Activated naive CD4-positive, alpha-beta T cell treated with anti-CD3 and anti-CD28 coated beads, Interleukin-2, amount 50 U/mL, for 24 hours (primary cell): ENCODE data around the gene FADS2.
"Not testable (repeated sequence)": the region's sequence is repeated elsewhere in the genome, so short reads cannot be mapped to it uniquely, and the experiment has no call there.

Source experiments
- H3K27ac Mint-ChIP-seq: one replicate; pipeline ENCODE4 v1.8.0; 2021; ENCODE audit warnings: mild to moderate bottlenecking, mixed read lengths
- H3K27me3 Mint-ChIP-seq: one replicate; pipeline ENCODE4 v1.8.0; 2021; ENCODE audit warnings: mixed read lengths
- H3K36me3 Mint-ChIP-seq: one replicate; pipeline ENCODE4 v1.8.0; 2021; ENCODE audit warnings: mixed read lengths
- H3K4me1 Mint-ChIP-seq: one replicate; pipeline ENCODE4 v1.8.0; 2021; ENCODE audit warnings: mixed read lengths
- H3K4me3 Mint-ChIP-seq: one replicate; pipeline ENCODE4 v1.8.0; 2021; ENCODE audit warnings: mild to moderate bottlenecking, mixed read lengths
- H3K9me3 Mint-ChIP-seq: one replicate; pipeline ENCODE4 v1.8.0; 2021; ENCODE audit warnings: mixed read lengths

The FADS2 gene

GRCh38 chr11:61879152-61879551, 51.1 kb downstream of the FADS2 start:
- Mint-ChIP-seq H3K4me3 (no peak overlapping the region), H3K27ac (no peak overlapping the region), H3K27me3 (no peaks in the 10 kb centered on the region), H3K9me3 (no peaks in the 10 kb centered on the region), H3K4me1 (no peaks in the 10 kb centered on the region), H3K36me3 (no peaks in the 10 kb centered on the region)

DNA sequence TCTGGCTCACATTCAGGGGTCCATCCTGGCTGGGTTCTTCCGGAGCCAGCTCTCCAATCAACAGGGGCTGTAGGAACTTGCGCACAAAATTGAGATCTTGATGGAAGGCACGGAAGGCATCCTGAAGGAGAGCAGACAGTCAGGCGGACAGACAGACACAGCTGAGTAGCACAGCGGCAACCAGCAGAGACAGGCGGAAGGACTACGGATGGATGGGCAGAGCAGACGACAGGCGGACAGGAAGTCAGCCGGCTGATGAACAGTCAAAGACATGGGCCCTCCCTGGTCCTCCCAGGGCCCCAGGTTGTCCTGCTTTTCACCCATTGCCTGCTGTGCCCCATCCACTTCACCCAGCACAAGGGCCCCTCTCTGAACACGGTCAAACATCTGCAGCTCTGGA, 51.9 kb downstream of the FADS2 start:
- Mint-ChIP-seq H3K9me3 (no peaks in the 10 kb centered on the region), H3K36me3 (no peaks in the 10 kb centered on the region), H3K27ac (no peak overlapping the region), H3K4me3 (no peak overlapping the region), H3K4me1 (no peaks in the 10 kb centered on the region), H3K27me3 (no peaks in the 10 kb centered on the region)

DNA sequence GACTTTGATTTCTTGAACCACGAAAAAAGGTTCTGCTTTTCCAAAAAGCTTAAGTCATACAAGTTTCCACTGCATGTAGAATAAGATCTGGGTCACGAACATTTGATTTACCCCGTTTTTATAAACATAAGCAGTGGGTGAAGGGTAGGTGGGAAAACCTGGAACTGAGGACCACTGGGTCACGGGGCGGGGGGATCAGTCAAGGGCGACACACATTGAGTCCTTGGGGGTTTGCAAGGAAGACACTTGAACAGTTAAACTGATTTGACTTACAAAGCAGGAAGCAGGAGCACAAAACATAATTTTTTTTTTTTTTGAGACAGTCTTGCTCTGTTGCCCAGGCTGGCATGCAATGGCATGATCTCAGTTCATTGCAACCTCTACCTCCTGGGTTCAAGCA, 52.4 kb downstream of the FADS2 start:
- H3K36me3 Mint-ChIP-seq: no peaks in the 10 kb centered on the region
- no peak overlapping the region for H3K4me3 Mint-ChIP-seq
- no peaks in the 10 kb centered on the region for H3K27me3 Mint-ChIP-seq
- H3K9me3 Mint-ChIP-seq: no peaks in the 10 kb centered on the region
- no peaks in the 10 kb centered on the region for H3K4me1 Mint-ChIP-seq
- no peak overlapping the region for H3K27ac Mint-ChIP-seq

DNA sequence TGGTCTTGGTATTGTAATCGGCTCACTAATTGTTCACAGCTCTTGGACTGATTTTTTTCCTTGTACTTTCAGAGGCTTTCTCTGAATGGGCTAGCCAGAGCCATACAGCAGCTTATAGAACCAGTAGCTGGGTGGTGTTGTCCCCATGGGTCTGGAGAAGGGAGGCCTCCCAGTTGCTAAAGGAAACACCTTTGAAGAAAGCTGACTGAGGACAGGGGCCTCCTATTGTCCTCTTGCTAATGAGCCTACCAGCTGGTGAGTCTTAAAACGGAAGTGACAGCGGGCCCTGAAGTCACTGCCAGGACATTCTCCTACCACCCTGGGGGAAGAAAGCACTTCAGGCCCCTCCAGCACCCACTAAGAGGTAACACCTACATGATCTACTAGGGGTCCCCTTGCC, 53.3 kb downstream of the FADS2 start:
- Mint-ChIP-seq H3K36me3 (no peaks in the 10 kb centered on the region), H3K4me1 (no peaks in the 10 kb centered on the region), H3K27me3 (no peaks in the 10 kb centered on the region), H3K27ac (no peak overlapping the region), H3K4me3 (no peak overlapping the region), H3K9me3 (no peaks in the 10 kb centered on the region)

- not testable (repeated sequence) for H3K4me3 Mint-ChIP-seq, H3K36me3 Mint-ChIP-seq, H3K27me3 Mint-ChIP-seq, H3K27ac Mint-ChIP-seq, H3K9me3 Mint-ChIP-seq, H3K4me1 Mint-ChIP-seq
Measured at GRCh38 chr11:61882267-61882666, 54.2 kb downstream of the FADS2 start.

DNA sequence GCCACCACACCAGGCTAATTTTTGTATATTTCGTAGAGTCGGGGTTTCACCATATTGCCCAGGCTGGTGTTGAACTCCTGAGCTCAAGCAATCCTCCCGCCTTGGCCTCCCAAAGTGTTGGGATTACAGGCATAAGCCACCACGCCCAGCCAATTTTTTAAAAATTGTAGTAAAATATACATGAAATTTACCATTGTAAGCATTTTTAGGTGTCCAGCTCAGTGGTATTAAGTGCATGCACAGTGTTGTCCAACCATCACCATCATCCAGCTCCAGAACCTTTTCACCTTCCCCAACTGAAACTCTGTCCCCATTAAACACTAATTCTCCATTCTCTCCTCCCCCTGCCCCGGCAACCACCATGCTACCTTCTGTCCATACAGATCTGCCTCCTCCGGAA, 54.8 kb downstream of the FADS2 start:
- H3K4me3 Mint-ChIP-seq: no peak overlapping the region
- H3K27me3 Mint-ChIP-seq: no peaks in the 10 kb centered on the region
- H3K9me3 Mint-ChIP-seq: no peaks in the 10 kb centered on the region
- no peak overlapping the region for H3K27ac Mint-ChIP-seq
- H3K36me3 Mint-ChIP-seq: no peaks in the 10 kb centered on the region
- no peaks in the 10 kb centered on the region for H3K4me1 Mint-ChIP-seq

GRCh38 chr11:61883327-61883726, 55.2 kb downstream of the FADS2 start:
- H3K36me3 Mint-ChIP-seq: no peaks in the 10 kb centered on the region
- H3K27ac Mint-ChIP-seq: no peak overlapping the region
- H3K4me3 Mint-ChIP-seq: no peak overlapping the region
- H3K4me1 Mint-ChIP-seq: no peaks in the 10 kb centered on the region
- H3K9me3 Mint-ChIP-seq: no peaks in the 10 kb centered on the region
- no peaks in the 10 kb centered on the region for H3K27me3 Mint-ChIP-seq

GRCh38 chr11:61883947-61884346, 55.8 kb downstream of the FADS2 start:
- no peaks in the 10 kb centered on the region for H3K9me3 Mint-ChIP-seq

DNA sequence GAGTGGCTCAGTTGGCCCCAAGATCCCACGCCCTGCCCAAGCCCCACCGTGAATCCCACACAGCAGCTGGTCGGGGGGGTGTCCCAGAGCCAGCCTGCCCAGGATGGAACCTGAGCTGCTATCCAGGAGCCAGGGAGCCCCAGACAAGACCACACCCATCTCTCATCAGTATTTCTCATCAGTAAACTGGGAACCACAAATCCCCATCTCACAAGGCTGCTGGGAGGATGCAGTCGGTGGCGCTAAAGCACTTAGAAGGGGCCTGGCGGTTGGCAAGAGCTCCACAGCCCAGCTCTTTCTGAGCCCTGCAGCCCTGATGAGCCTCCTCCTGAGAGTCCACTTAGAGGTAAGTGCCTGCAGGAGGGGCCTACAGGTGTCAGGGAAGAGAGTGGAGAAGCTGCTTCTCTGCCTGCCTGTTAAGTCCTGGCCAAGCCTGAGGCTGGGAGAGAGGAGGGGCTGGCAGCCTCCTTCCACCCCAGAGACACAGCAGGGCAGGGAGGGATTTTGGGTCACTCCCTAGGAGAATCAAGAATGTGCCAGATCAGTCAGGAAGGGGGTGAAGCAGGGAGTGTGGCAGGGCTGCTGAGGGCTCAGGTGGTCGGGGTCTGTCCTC, 57.2 kb downstream of the FADS2 start:
- Mint-ChIP-seq H3K27me3 (no peaks in the 10 kb centered on the region), H3K27ac (no peak overlapping the region), H3K4me3 (no peak overlapping the region), H3K4me1 (no peaks in the 10 kb centered on the region), H3K36me3 (no peaks in the 10 kb centered on the region), H3K9me3 (no peaks in the 10 kb centered on the region)

More at GRCh38 chr11:61883947-61884346, 55.8 kb downstream of the FADS2 start:
- Mint-ChIP-seq H3K4me1 (no peaks in the 10 kb centered on the region), H3K36me3 (no peaks in the 10 kb centered on the region), H3K4me3 (no peak overlapping the region), H3K27ac (no peak overlapping the region), H3K27me3 (no peaks in the 10 kb centered on the region)

GRCh38 chr11:61885784-61886580, 57.9 kb downstream of the FADS2 start:
- Mint-ChIP-seq H3K27ac (no peak overlapping the region), H3K27me3 (no peaks in the 10 kb centered on the region), H3K4me3 (no peak overlapping the region), H3K4me1 (peaks cover 3% of the 10 kb centered on the region), H3K9me3 (no peaks in the 10 kb centered on the region), H3K36me3 (no peaks in the 10 kb centered on the region)

GRCh38 chr11:61886643-61887042, 58.5 kb downstream of the FADS2 start:
- no peak overlapping the region for H3K4me3 Mint-ChIP-seq
- no peaks in the 10 kb centered on the region for H3K36me3 Mint-ChIP-seq
- peaks cover 3% of the 10 kb centered on the region for H3K4me1 Mint-ChIP-seq
- H3K9me3 Mint-ChIP-seq: no peaks in the 10 kb centered on the region
- H3K27me3 Mint-ChIP-seq: no peaks in the 10 kb centered on the region
- H3K27ac Mint-ChIP-seq: no peak overlapping the region

GRCh38 chr11:61887839-61888494, 59.9 kb downstream of the FADS2 start:
- H3K4me1 Mint-ChIP-seq: peaks cover 3% of the 10 kb centered on the region
- no peak overlapping the region for H3K4me3 Mint-ChIP-seq
- H3K9me3 Mint-ChIP-seq: no peaks in the 10 kb centered on the region
- H3K36me3 Mint-ChIP-seq: no peaks in the 10 kb centered on the region
- H3K27me3 Mint-ChIP-seq: no peaks in the 10 kb centered on the region
- no peak overlapping the region for H3K27ac Mint-ChIP-seq

DNA sequence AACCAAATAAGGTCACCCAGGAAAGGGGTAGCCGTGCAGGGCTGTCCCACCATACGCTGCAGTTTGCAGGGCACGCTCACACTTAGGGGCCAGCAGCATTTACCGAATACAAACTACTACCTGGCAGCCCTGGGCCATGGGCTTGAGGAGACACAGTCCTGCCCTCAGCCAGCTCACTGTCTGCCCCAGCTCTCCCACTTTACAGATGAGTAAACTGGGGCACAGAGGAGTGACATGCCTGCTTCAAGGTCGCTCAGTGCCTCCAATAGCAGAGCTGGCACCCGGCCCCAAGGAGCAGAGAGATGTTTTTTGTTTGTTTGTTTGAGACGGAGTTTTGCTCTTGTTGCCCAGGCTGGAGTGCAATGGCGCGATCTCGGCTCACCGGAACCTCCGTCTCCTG, 60.5 kb downstream of the FADS2 start:
- H3K27me3 Mint-ChIP-seq: no peaks in the 10 kb centered on the region
- no peak overlapping the region for H3K27ac Mint-ChIP-seq
- H3K36me3 Mint-ChIP-seq: no peaks in the 10 kb centered on the region
- H3K4me3 Mint-ChIP-seq: no peak overlapping the region
- no peaks in the 10 kb centered on the region for H3K9me3 Mint-ChIP-seq
- H3K4me1 Mint-ChIP-seq: peaks cover 3% of the 10 kb centered on the region

DNA sequence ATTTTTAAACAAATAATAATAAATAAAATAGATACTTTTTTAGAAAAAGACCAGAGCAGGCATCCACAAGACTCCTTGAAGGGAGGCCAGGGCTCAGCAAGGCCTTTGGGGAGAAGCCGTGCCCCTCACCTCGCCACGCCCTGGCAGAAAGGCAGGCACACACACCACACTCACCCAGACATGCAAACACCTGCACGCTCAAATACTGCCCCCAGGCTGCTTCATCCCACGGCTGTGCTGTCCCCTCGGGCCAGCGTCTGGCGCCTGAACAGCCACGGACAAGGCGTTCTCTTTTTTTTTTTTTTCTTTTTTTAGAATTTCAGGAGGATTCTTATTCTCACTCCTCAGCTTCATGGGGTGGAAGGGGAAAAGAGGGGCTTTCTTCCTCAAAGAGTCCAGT, 61.7 kb downstream of the FADS2 start:
- H3K9me3 Mint-ChIP-seq: no peaks in the 10 kb centered on the region
- no peak overlapping the region for H3K27ac Mint-ChIP-seq
- H3K4me1 Mint-ChIP-seq: peaks cover 3% of the 10 kb centered on the region
- H3K27me3 Mint-ChIP-seq: no peaks in the 10 kb centered on the region
- no peak overlapping the region for H3K4me3 Mint-ChIP-seq
- no peaks in the 10 kb centered on the region for H3K36me3 Mint-ChIP-seq

- Mint-ChIP-seq H3K36me3 (no peaks in the 10 kb centered on the region), H3K9me3 (no peaks in the 10 kb centered on the region), H3K4me1 (peaks cover 3% of the 10 kb centered on the region), H3K27me3 (no peaks in the 10 kb centered on the region), H3K4me3 (peak overlapping the region; percentile 72), H3K27ac (no peak overlapping the region)
Measured at GRCh38 chr11:61890529-61891330, 62.6 kb downstream of the FADS2 start.
